WERI-Rb-1 (cell line): ENCODE results near the gene ADK.

ENCODE experiments used
- DNase-seq: peaks from one replicate; pipeline ENCODE4 v3.0.0-alpha.2; 2020
- H3K27ac ChIP-seq: fragments of 250-450 bp; sonication (Bioruptor Pico); 2 replicates; pipeline ENCODE4 v1.5.1; 2020; ENCODE audit warnings: mild to moderate bottlenecking, moderate library complexity
- H3K27me3 ChIP-seq: fragments of 250-450 bp; sonication (Bioruptor Pico); 2 replicates; pipeline ENCODE4 v1.5.1; 2021; ENCODE audit warnings: mild to moderate bottlenecking, low read depth, moderate library complexity; ENCODE audit not compliant: insufficient read depth, severe bottlenecking
- H3K36me3 ChIP-seq: fragments of 250-450 bp; sonication (Bioruptor Pico); 2 replicates; pipeline ENCODE4 v1.5.1; 2020; ENCODE audit warnings: mild to moderate bottlenecking, moderate library complexity
- H3K4me3 ChIP-seq: 2 replicates; pipeline ENCODE4 v1.5.1; 2011; ENCODE audit warnings: low read depth, mild to moderate bottlenecking, control low read depth, low read length
- H3K9me3 ChIP-seq: fragments of 250-450 bp; sonication (Bioruptor Pico); 2 replicates; pipeline ENCODE4 v1.5.1; 2021; ENCODE audit warnings: mild to moderate bottlenecking, moderate library complexity; ENCODE audit not compliant: severe bottlenecking
- TF ChIP-seq, protein P1 (sequence below): IDR thresholded peaks from 2 replicates; pipeline ENCODE4 v1.5.1; 2011; ENCODE audit warnings: low read depth, mild to moderate bottlenecking, control low read depth, inconsistent platforms, low read length

The ADK gene

DNA sequence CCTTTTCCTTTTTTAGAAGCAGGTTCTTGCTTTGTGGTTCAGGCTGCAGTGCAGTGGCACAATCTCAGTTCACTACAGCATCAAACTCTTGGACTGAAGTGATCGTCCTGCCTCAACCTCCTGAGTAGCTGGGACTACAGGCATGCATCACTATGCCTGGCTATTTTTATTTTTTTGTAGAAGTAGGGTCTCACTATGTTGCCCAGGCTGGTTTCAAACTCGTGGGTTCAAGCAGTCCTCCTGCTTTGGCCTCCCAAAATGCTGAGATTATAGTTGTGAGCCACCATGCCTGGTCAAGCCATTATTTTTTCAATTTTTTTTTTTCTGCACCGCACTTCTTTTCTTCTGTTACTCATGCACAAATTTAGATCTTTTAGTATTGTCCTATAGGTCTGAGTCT is 154.7 kb downstream of the ADK start:
- H3K27me3 ChIP-seq: no peaks in the 10 kb centered on the region
- H3K36me3 ChIP-seq: no peaks in the 10 kb centered on the region
- no peak overlapping the region for H3K4me3 ChIP-seq
- DNase-seq: no peak
- TF ChIP-seq, protein P1, sequence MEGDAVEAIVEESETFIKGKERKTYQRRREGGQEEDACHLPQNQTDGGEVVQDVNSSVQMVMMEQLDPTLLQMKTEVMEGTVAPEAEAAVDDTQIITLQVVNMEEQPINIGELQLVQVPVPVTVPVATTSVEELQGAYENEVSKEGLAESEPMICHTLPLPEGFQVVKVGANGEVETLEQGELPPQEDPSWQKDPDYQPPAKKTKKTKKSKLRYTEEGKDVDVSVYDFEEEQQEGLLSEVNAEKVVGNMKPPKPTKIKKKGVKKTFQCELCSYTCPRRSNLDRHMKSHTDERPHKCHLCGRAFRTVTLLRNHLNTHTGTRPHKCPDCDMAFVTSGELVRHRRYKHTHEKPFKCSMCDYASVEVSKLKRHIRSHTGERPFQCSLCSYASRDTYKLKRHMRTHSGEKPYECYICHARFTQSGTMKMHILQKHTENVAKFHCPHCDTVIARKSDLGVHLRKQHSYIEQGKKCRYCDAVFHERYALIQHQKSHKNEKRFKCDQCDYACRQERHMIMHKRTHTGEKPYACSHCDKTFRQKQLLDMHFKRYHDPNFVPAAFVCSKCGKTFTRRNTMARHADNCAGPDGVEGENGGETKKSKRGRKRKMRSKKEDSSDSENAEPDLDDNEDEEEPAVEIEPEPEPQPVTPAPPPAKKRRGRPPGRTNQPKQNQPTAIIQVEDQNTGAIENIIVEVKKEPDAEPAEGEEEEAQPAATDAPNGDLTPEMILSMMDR: no peak
- no peak overlapping the region for H3K27ac ChIP-seq
- H3K9me3 ChIP-seq: no peaks in the 10 kb centered on the region

DNA sequence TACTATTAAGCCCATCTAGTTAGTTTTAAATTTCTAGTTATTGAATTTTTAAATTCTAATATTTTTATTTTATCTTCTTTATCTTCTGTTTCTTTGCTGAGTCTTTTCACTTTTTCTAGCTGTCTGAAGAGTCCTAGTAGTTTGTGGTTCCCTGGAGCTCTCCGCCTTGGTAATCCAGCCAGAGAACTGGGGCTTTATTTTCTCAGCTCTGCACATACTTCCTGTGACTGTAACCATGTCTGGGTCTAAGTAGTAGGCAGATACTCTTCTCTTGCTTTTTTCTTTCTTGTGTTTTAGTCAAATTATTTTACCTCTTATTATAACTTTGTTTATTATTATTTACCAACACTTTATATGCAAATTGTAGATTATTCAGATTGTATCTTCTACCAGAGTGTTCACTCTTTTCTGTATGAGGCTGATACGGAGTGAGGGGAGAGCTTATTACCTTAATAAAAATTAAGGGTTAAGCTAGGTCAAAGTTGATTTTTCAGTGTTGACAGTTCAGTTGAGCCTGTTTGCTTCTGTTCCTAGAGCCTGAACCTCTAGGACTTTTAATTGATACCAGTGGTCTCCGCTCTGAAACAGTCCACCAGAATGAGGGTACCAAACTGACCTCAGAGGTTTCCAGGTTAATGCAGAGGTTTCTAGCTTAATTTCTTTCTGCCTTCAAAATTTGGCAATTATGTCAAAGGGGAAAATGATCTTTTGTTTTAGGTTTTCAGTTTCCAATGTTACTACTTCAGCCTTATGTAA is 155.4 kb downstream of the ADK start:
- H3K4me3 ChIP-seq: no peak overlapping the region
- DNase-seq: no peak
- no peaks in the 10 kb centered on the region for H3K9me3 ChIP-seq
- no peaks in the 10 kb centered on the region for H3K36me3 ChIP-seq
- H3K27ac ChIP-seq: no peak overlapping the region
- TF ChIP-seq, protein P1: no peak
- no peaks in the 10 kb centered on the region for H3K27me3 ChIP-seq

DNA sequence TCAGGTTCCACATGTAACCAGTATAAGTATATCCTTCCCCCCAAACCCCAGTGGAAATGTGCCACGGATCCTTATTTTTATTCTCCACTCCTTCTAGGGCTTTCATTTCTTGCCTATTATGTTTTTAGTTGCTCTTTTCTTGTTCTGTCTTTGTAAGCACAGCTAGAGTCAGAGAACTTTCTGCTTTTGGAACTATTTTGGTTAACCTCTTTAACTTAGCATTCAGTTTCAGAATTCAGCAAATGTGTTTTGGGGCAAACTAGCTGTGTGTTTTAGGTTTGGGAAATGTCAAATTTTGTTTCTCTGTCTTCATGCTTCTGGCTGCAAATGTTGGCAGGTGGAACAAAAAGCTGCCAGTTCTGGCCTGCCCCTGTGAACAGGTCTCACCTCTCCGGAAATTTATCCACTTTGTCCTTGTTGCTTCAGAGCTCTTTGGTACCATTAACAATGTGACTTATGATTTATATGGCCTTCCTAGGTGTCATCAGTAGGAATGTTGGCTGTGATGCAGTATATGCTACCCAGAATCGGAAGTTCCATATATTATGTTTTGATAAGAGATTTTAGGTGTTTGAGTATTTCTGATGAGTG is 156.1 kb downstream of the ADK start:
- H3K27ac ChIP-seq: no peak overlapping the region
- no peak for DNase-seq
- TF ChIP-seq, protein P1: no peak
- H3K36me3 ChIP-seq: no peaks in the 10 kb centered on the region
- H3K9me3 ChIP-seq: no peaks in the 10 kb centered on the region
- H3K27me3 ChIP-seq: no peaks in the 10 kb centered on the region
- H3K4me3 ChIP-seq: no peak overlapping the region

DNA sequence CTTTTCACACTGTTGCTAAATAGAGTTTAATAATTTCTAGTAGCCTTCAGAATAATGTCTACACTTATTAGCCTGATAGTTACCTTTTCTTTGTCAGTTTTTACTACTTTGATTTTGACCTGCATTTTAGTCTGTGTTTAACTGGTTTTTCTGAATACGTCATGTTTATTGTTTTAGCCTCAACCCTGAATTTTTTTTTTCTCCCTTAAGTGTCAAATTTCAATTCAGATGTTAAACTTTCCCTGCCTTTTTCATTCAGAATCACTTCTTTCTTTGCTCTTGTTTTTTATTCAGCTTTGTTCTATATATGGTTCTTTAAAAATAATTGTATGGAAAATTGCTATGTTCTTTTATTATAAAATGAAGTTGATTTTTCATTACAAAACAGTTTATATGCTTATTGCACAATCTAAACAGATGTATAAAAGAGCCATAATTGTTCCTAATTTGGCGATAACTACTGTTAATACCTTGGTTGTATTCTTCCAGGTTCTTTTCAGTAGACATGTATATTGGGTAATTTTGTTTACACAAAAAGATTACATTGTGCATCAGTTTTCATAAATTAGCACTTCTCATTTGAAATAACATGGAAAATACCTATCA is 159.7 kb downstream of the ADK start:
- Histone ChIP-seq H3K4me3 (no peak overlapping the region), H3K36me3 (no peaks in the 10 kb centered on the region), H3K27ac (no peak overlapping the region), H3K9me3 (no peaks in the 10 kb centered on the region), H3K27me3 (no peaks in the 10 kb centered on the region)
- no peak for DNase-seq
- TF ChIP-seq, protein P1: no peak

DNA sequence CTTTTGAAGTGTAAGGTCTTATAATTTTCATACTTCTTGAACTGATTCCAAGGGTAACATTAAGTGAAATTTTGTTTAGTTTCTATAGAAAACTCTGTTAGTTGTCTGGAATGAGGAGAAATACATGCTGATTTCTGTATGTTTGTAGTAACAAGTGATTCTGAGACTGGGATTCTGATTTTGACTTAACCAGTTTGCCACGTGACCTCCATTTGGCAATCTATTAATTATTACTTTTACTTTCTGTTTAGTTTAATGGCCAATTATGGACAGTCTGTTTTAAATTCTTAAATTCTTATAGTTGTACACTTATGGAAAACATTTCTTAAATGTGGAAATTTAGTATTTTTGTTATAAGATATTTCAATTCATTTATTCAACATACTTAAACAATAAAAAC is 163.1 kb downstream of the ADK start:
- DNase-seq: no peak
- Histone ChIP-seq H3K9me3 (no peaks in the 10 kb centered on the region), H3K36me3 (no peaks in the 10 kb centered on the region), H3K27me3 (no peaks in the 10 kb centered on the region), H3K27ac (no peak overlapping the region), H3K4me3 (no peak overlapping the region)
- TF ChIP-seq, protein P1: no peak
